A673 (cell line): ENCODE measurements around the gene PGGHG.

Experiments used
- CTCF ChIP-seq: fragments of 300-800, 200-600 bp; sonication (generic); conservative IDR thresholded peaks from 2 replicates; pipeline ENCODE4 v1.5.1; 2017; ENCODE audit warnings: low read depth, mild to moderate bottlenecking, antibody characterized with exemption, low read length, moderate library complexity, mixed read lengths
- EZH2 ChIP-seq: fragments of 200-600 bp; sonication (generic); IDR thresholded peaks from 2 replicates; pipeline ENCODE4 v1.6.1; 2017; ENCODE audit warnings: borderline replicate concordance, low read depth, mild to moderate bottlenecking, mixed read lengths, antibody characterized with exemption, low read length; ENCODE audit not compliant: poor library complexity, severe bottlenecking

- TF ChIP-seq CTCF (no peak), EZH2 (no peak)
These were observed 39.1 kb downstream of the PGGHG start for GRCh38 chr11:328012-328411.
